ENCODE measurements around the gene LRP4. TPM values are rescaled to one million over a fixed set of nuclear protein-coding genes. Genes with fewer than 3 reads are reported as not detected.

LRP4 gene
- total and polyA plus RNA-seq, 2 of the 13 experiments (the other 11 are each of a cell fraction or from before 2014, with no cell fraction given), result 4.7 to 13.3 TPM

DNA sequence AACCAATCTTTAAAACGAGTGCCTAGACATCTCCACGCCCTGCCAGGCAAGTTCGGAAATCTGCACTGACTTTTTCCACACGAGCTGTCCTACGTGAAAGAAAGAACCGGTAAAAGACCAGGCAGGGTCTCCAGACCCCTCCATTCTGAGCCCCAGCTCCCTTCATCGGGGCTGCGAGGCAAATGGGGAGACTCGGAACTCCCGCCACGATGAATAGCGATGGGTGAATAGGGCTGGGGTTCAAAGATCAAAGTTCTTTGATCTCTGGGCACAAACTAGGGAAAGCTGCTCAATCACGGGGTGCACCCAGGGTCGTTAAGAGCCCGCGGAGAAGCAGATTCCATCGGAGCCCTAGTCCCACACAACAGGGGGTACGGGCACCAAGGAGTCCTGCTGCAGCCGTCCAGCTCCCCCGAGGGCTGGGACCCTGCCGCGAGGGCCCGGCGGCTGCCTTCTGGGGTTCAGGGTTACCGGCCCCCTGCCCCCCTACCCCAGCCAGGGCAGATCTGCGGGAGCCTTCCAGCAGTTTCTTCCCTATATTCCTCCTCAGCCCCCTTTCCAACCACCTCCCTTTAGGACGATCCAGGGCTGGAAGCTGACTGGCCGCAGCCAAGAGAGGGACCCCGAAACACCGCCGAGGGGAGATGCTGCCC lies 1.1 kb downstream of the LRP4 start (continued):
- peak; percentile 79 for TF ChIP-seq NCOR1 (IDR thresholded peaks at IDR 0.05; ENCODE audit: borderline replicate concordance, low read length)
- TF ChIP-seq, protein P1, sequence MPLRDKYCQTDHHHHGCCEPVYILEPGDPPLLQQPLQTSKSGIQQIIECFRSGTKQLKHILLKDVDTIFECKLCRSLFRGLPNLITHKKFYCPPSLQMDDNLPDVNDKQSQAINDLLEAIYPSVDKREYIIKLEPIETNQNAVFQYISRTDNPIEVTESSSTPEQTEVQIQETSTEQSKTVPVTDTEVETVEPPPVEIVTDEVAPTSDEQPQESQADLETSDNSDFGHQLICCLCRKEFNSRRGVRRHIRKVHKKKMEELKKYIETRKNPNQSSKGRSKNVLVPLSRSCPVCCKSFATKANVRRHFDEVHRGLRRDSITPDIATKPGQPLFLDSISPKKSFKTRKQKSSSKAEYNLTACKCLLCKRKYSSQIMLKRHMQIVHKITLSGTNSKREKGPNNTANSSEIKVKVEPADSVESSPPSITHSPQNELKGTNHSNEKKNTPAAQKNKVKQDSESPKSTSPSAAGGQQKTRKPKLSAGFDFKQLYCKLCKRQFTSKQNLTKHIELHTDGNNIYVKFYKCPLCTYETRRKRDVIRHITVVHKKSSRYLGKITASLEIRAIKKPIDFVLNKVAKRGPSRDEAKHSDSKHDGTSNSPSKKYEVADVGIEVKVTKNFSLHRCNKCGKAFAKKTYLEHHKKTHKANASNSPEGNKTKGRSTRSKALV (CRISPR knock-in tag; IDR thresholded peaks at IDR 0.05), result peak; percentile 25; the same call in 1 of the 2 replicates
- no peak for TF ChIP-seq MATR3 (CRISPR knock-in tag; IDR thresholded peaks at IDR 0.05)
- TF ChIP-seq, protein P2, sequence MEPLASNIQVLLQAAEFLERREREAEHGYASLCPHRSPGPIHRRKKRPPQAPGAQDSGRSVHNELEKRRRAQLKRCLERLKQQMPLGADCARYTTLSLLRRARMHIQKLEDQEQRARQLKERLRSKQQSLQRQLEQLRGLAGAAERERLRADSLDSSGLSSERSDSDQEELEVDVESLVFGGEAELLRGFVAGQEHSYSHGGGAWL (CRISPR knock-in tag; IDR thresholded peaks at IDR 0.05), result 0 out of 2 replicates have a peak, but pooled peaks have one; percentile 1
- TF ChIP-seq, protein P3, sequence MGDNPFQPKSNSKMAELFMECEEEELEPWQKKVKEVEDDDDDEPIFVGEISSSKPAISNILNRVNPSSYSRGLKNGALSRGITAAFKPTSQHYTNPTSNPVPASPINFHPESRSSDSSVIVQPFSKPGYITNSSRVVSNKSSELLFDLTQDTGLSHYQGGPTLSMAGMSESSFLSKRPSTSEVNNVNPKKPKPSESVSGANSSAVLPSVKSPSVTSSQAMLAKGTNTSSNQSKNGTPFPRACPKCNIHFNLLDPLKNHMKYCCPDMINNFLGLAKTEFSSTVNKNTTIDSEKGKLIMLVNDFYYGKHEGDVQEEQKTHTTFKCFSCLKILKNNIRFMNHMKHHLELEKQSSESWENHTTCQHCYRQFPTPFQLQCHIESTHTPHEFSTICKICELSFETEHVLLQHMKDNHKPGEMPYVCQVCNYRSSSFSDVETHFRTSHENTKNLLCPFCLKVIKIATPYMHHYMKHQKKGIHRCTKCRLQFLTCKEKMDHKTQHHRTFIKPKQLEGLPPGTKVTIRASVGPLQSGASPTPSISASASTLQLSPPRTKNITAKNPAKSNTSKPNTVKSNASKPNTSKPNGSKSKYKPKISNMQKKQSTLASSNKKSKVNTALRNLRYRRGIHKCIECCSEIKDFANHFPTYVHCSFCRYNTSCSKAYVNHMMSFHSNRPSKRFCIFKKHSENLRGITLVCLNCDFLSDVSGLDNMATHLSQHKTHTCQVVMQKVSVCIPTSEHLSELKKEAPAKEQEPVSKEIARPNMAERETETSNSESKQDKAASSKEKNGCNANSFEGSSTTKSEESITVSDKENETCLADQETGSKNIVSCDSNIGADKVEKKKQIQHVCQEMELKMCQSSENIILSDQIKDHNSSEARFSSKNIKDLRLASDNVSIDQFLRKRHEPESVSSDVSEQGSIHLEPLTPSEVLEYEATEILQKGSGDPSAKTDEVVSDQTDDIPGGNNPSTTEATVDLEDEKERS (CRISPR knock-in tag; IDR thresholded peaks at IDR 0.05), result no peak
- no peak for TF ChIP-seq ZNF432 (CRISPR knock-in tag; IDR thresholded peaks at IDR 0.05; ENCODE audit: borderline replicate concordance)
- TF ChIP-seq HNF4A (CRISPR knock-in tag; IDR thresholded peaks at IDR 0.05), result peak; percentile 92
- TF ChIP-seq NR2F1 (CRISPR knock-in tag; IDR thresholded peaks at IDR 0.05), result 0 out of 4 replicates have a peak, but pooled peaks of 1 of the 2 experiments have one; percentile 48
- peak; percentile 34 to 74; a peak in 2 of 4 replicates for TF ChIP-seq POLR2A (IDR thresholded peaks at IDR 0.05; ENCODE audit: insufficient read depth in 1 of 2, low read depth in 2 of 2, low read length in 2 of 2)
- TF ChIP-seq, protein P4, sequence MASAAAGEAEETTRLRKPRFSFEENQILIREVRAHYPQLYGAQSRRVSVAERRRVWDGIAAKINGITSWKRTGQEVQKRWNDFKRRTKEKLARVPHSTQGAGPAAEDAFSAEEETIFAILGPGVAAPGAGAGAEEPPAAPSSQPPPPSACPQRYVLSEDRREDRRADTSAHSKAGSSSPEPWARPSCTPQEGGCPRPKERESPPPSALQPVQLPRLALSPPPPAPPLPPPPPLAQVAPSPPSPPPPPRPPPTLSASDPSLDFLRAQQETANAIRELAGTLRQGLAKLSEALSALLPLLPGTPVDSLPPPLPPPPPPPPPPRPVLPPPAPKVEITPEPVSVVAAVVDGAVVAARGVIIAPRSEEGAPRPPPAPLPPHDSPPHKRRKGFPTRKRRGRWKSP (CRISPR knock-in tag; IDR thresholded peaks at IDR 0.05), result 0 out of 2 replicates have a peak, but pooled peaks have one; percentile 29
- TF ChIP-seq CBX5 (CRISPR knock-in tag; IDR thresholded peaks at IDR 0.05; ENCODE audit: borderline replicate concordance), result no peak
- TF ChIP-seq ETV5 (CRISPR knock-in tag; IDR thresholded peaks at IDR 0.05; ENCODE audit: borderline replicate concordance), result no peak
- TF ChIP-seq NFIB (CRISPR knock-in tag; IDR thresholded peaks at IDR 0.05; ENCODE audit: borderline replicate concordance), result no peak
- TF ChIP-seq ZNF207 (IDR thresholded peaks at IDR 0.05; ENCODE audit: borderline replicate concordance), result no peak
- TF ChIP-seq RFXAP (CRISPR knock-in tag; IDR thresholded peaks at IDR 0.05; ENCODE audit: borderline replicate concordance), result no peak
- peak; percentile 31; the same call in 1 of the 2 replicates for TF ChIP-seq NR2F6 (IDR thresholded peaks at IDR 0.05)
- no peak for TF ChIP-seq NR2F6 (CRISPR knock-in tag; IDR thresholded peaks at IDR 0.05)
- TF ChIP-seq, protein P5, sequence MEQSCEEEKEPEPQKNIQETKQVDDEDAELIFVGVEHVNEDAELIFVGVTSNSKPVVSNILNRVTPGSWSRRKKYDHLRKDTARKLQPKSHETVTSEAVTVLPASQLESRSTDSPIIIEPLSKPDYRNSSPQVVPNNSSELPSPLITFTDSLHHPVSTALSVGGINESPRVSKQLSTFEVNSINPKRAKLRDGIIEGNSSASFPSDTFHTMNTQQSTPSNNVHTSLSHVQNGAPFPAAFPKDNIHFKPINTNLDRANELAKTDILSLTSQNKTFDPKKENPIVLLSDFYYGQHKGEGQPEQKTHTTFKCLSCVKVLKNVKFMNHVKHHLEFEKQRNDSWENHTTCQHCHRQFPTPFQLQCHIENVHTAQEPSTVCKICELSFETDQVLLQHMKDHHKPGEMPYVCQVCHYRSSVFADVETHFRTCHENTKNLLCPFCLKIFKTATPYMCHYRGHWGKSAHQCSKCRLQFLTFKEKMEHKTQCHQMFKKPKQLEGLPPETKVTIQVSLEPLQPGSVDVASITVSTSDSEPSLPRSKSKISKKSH (CRISPR knock-in tag; IDR thresholded peaks at IDR 0.05; ENCODE audit: borderline replicate concordance), result no peak
- TF ChIP-seq NFIC (IDR thresholded peaks at IDR 0.05; ENCODE audit: low read length), result no peak
- TF ChIP-seq ZMYM2 (CRISPR knock-in tag; IDR thresholded peaks at IDR 0.05), result no peak
- TF ChIP-seq MXI1 (IDR thresholded peaks at IDR 0.05; ENCODE audit: borderline replicate concordance, low read depth, low read length), result 0 out of 3 replicates have a peak, but pooled peaks have one; percentile 20
- peak; percentile 64; the same call in 1 of the 2 replicates for TF ChIP-seq POLR2AphosphoS5 (IDR thresholded peaks at IDR 0.05; ENCODE audit: low read depth, low read length)
- TF ChIP-seq ZNF264 (CRISPR knock-in tag; IDR thresholded peaks at IDR 0.05), result peak; percentile 43; the same call in 1 of the 2 replicates

All from HepG2 (cell line).